Measurements from ENCODE around the gene ADTRP.
"Not testable (repeated sequence)": the region's sequence is repeated elsewhere in the genome, so short reads cannot be mapped to it uniquely, and the experiment has no call there.

ADTRP gene

GRCh38 chr6:11699576-11699975 lies 79.0 kb downstream of the ADTRP start:
- Histone ChIP-seq H3K9me3 (ENCODE audit: control insufficient read depth, low read length) (no peaks in the 10 kb centered on the region), H3K9ac (no peak overlapping the region), H3K27ac (no peak overlapping the region), H2AFZ (no peak overlapping the region), H3K79me2 (no peaks in the 10 kb centered on the region), H3K4me3 (ENCODE audit: low read depth, low read length) (no peak overlapping the region), H3K4me1 (no peaks in the 10 kb centered on the region), H3K36me3 (ENCODE audit: control insufficient read depth, insufficient read depth, low read length) (no peaks in the 10 kb centered on the region), H3K4me2 (ENCODE audit: low read length) (no peak overlapping the region), H3K27me3 (ENCODE audit: control insufficient read depth, insufficient read depth, low read length) (no peaks in the 10 kb centered on the region)
- TF ChIP-seq CTCF (IDR thresholded peaks at IDR 0.05), result no peak

- H3K79me2 ChIP-seq, result no peaks in the 10 kb centered on the region
- no peaks in the 10 kb centered on the region for H3K36me3 ChIP-seq (ENCODE audit: control insufficient read depth, insufficient read depth, low read length)
- H3K4me1 ChIP-seq, result no peaks in the 10 kb centered on the region
- no peak for TF ChIP-seq CTCF (IDR thresholded peaks at IDR 0.05)
- no peak overlapping the region for H3K27ac ChIP-seq
- no peaks in the 10 kb centered on the region for H3K27me3 ChIP-seq (ENCODE audit: control insufficient read depth, insufficient read depth, low read length)
- H3K4me3 ChIP-seq (ENCODE audit: low read depth, low read length), result no peak overlapping the region
- no peak overlapping the region for H3K9ac ChIP-seq
- no peak overlapping the region for H3K4me2 ChIP-seq (ENCODE audit: low read length)
- H3K9me3 ChIP-seq (ENCODE audit: control insufficient read depth, low read length), result no peaks in the 10 kb centered on the region
- H2AFZ ChIP-seq, result peak overlapping the region; percentile 33
Measured at GRCh38 chr6:11692451-11693376, 85.9 kb downstream of the ADTRP start.

GRCh38 chr6:11689847-11690246 lies 88.8 kb downstream of the ADTRP start:
- TF ChIP-seq CTCF (IDR thresholded peaks at IDR 0.05), result no peak
- Histone ChIP-seq H3K27me3 (ENCODE audit: control insufficient read depth, insufficient read depth, low read length) (no peaks in the 10 kb centered on the region), H3K9ac (no peak overlapping the region), H3K4me3 (ENCODE audit: low read depth, low read length) (no peak overlapping the region), H3K4me1 (no peaks in the 10 kb centered on the region), H2AFZ (no peak overlapping the region), H3K4me2 (ENCODE audit: low read length) (no peak overlapping the region), H3K79me2 (no peaks in the 10 kb centered on the region), H3K9me3 (ENCODE audit: control insufficient read depth, low read length) (no peaks in the 10 kb centered on the region), H3K36me3 (ENCODE audit: control insufficient read depth, insufficient read depth, low read length) (no peaks in the 10 kb centered on the region), H3K27ac (no peak overlapping the region)

DNA sequence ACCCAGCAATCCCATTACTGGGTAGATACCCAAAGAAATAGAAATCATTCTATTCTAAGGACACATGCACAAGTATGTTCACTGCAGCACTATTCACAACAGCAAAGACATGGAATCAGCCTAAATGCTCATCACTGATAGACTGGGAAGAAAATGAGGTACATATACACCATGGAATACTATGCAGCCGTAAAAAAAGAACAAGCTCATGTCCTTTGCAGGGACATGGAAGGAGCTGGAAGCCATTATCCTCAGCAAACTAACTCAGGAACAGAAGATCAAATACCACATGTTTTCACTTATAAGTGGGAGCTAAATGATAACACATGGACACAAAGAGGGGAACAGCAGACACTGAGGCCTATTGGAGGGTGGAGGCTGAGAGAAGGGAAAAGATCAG lies 89.2 kb downstream of the ADTRP start:
- not testable (repeated sequence) for H3K9ac ChIP-seq

GRCh38 chr6:11688425-11688709 lies 90.2 kb downstream of the ADTRP start:
- Histone ChIP-seq H3K9ac (no peak overlapping the region), H3K27me3 (ENCODE audit: control insufficient read depth, insufficient read depth, low read length) (no peaks in the 10 kb centered on the region), H3K4me1 (no peaks in the 10 kb centered on the region), H3K36me3 (ENCODE audit: control insufficient read depth, insufficient read depth, low read length) (no peaks in the 10 kb centered on the region), H3K79me2 (no peaks in the 10 kb centered on the region), H2AFZ (no peak overlapping the region), H3K27ac (no peak overlapping the region), H3K9me3 (ENCODE audit: control insufficient read depth, low read length) (no peaks in the 10 kb centered on the region), H3K4me2 (ENCODE audit: low read length) (no peak overlapping the region), H3K4me3 (ENCODE audit: low read depth, low read length) (no peak overlapping the region)
- TF ChIP-seq CTCF (IDR thresholded peaks at IDR 0.05), result no peak

More for the DNA sequence above, 89.2 kb downstream of the ADTRP start:
- not testable (repeated sequence) for H2AFZ ChIP-seq; H3K36me3 ChIP-seq (ENCODE audit: control insufficient read depth, insufficient read depth, low read length); H3K4me2 ChIP-seq (ENCODE audit: low read length); H3K4me1 ChIP-seq; H3K9me3 ChIP-seq (ENCODE audit: control insufficient read depth, low read length); H3K4me3 ChIP-seq (ENCODE audit: low read depth, low read length); H3K27me3 ChIP-seq (ENCODE audit: control insufficient read depth, insufficient read depth, low read length); H3K79me2 ChIP-seq; H3K27ac ChIP-seq
